ENCODE data around the gene LRP5. TPM values are rescaled to one million over a fixed set of nuclear protein-coding genes. Genes with fewer than 3 reads are reported as not detected.
"Not testable (repeated sequence)": the region's sequence is repeated elsewhere in the genome, so short reads cannot be mapped to it uniquely, and the experiment has no call there.

The LRP5 gene
- polyA plus RNA-seq, 3 donors = 30.4 to 55.7 (median 54.6) TPM

GRCh38 chr11:68418648-68419047 is 106.3 kb downstream of the LRP5 start:
- no peak for DNase-seq (ENCODE audit: extremely low read depth in 1 of 11, low read depth in 9 of 11, low spot score in 4 of 11)

- no peak for DNase-seq (ENCODE audit: extremely low read depth in 1 of 11, low read depth in 9 of 11, low spot score in 4 of 11)
These were observed 107.8 kb downstream of the LRP5 start for GRCh38 chr11:68420171-68420570.

GRCh38 chr11:68423481-68423880 is 111.1 kb downstream of the LRP5 start:
- no peak for DNase-seq (ENCODE audit: extremely low read depth in 1 of 11, low read depth in 9 of 11, low spot score in 4 of 11)

GRCh38 chr11:68424101-68424632 is 111.8 kb downstream of the LRP5 start:
- DNase-seq (ENCODE audit: extremely low read depth in 1 of 11, low read depth in 9 of 11, low spot score in 4 of 11) = no peak

- DNase-seq (ENCODE audit: extremely low read depth in 1 of 11, low read depth in 9 of 11, low spot score in 4 of 11) = no peak
These were observed 112.8 kb downstream of the LRP5 start for GRCh38 chr11:68424981-68425865.

GRCh38 chr11:68425866-68426380 is 113.5 kb downstream of the LRP5 start:
- DNase-seq (ENCODE audit: extremely low read depth in 1 of 11, low read depth in 9 of 11, low spot score in 4 of 11) = no peak

- DNase-seq (ENCODE audit: extremely low read depth in 1 of 11, low read depth in 9 of 11, low spot score in 4 of 11) = no peak
These were observed 117.3 kb downstream of the LRP5 start for GRCh38 chr11:68429661-68430060.

- DNase-seq (ENCODE audit: extremely low read depth in 1 of 11, low read depth in 9 of 11, low spot score in 4 of 11) = no peak
These were observed 118.0 kb downstream of the LRP5 start for GRCh38 chr11:68430384-68430783.

- DNase-seq (ENCODE audit: extremely low read depth in 1 of 11, low read depth in 9 of 11, low spot score in 4 of 11) = no peak
These were observed 118.4 kb downstream of the LRP5 start for GRCh38 chr11:68430801-68431200.

- no peak for DNase-seq (ENCODE audit: extremely low read depth in 1 of 11, low read depth in 9 of 11, low spot score in 4 of 11)
These were observed 119.7 kb downstream of the LRP5 start for GRCh38 chr11:68431984-68432645.

- DNase-seq (ENCODE audit: extremely low read depth in 1 of 11, low read depth in 9 of 11, low spot score in 4 of 11) = no peak
These were observed 120.5 kb downstream of the LRP5 start for GRCh38 chr11:68432874-68433273.

- no peak for DNase-seq (ENCODE audit: extremely low read depth in 1 of 11, low read depth in 9 of 11, low spot score in 4 of 11)
These were observed 121.2 kb downstream of the LRP5 start for GRCh38 chr11:68433541-68433940.

- not testable (repeated sequence) for DNase-seq (ENCODE audit: extremely low read depth in 1 of 11, low read depth in 9 of 11, low spot score in 4 of 11)
These were observed 121.8 kb downstream of the LRP5 start for GRCh38 chr11:68434159-68434558.

- DNase-seq (ENCODE audit: extremely low read depth in 1 of 11, low read depth in 9 of 11, low spot score in 4 of 11) = no peak
These were observed 123.9 kb downstream of the LRP5 start for GRCh38 chr11:68436162-68436888.

GRCh38 chr11:68436985-68437926 is 124.9 kb downstream of the LRP5 start:
- no peak for DNase-seq (ENCODE audit: extremely low read depth in 1 of 11, low read depth in 9 of 11, low spot score in 4 of 11)

GRCh38 chr11:68437927-68438657 is 125.7 kb downstream of the LRP5 start:
- DNase-seq (ENCODE audit: extremely low read depth in 1 of 11, low read depth in 9 of 11, low spot score in 4 of 11) = no peak

- DNase-seq (ENCODE audit: extremely low read depth in 1 of 11, low read depth in 9 of 11, low spot score in 4 of 11) = no peak
These were observed 126.4 kb downstream of the LRP5 start for GRCh38 chr11:68438658-68439259.

Data from renal cortex interstitium (tissue), 11 donors.